K562 (cell line): Measurements from ENCODE around the gene COQ4. TPM values are rescaled to one million over a fixed set of nuclear protein-coding genes. Genes with fewer than 3 reads are reported as not detected.

Experiments used
- ATAC-seq: fragments of 200-7000 bp; cut with Tn5 transposase; 3 replicates; pipeline ENCODE4 v1.9.1; 2020; ENCODE audit warnings: moderate library complexity
- BruUV-seq: library from RNA; stranded (reverse); fragments of 400-500 nt; replicated peaks from 2 replicates; lab custom pipeline; 2021; lab: Mats Ljungman, UMichigan
- CTCF ChIA-PET: fragments of 300-600 bp; formaldehyde crosslinking; extraction: SDS; loops from one replicate; lab custom pipeline; 2021; ENCODE audit warnings: low intra/inter-chr PET ratio; lab: Yijun Ruan, JAX
- POLR2A ChIA-PET: fragments of 300-600, 350-650 bp; sonication (Branson Sonifier 250); formaldehyde crosslinking; extraction: SDS; loops from one replicate; lab custom pipeline; 2021; ENCODE audit warnings: antibody characterized with exemption, inconsistent platforms; lab: Yijun Ruan, JAX
- DNase-seq, 4 experiments: peaks; one replicate each; pipeline versions ENCODE4 v3.0.0 to v3.0.0-alpha.2; 2011 to 2018; ENCODE audit warnings: low spot score in 3 of 4, mixed read lengths in 3 of 4; ENCODE audit errors: extremely low read depth in 1 of 4
- FAIRE-seq: peaks from 2 replicates; lab custom pipeline; 2011; peaks lifted over from hg19 to GRCh38; lab: Jason Lieb, UNC
- H2AFZ ChIP-seq: 2 replicates; pipeline ENCODE4 v1.6.0; 2011; ENCODE audit warnings: low read depth, low read length, control low read depth, inconsistent platforms
- H3K27ac ChIP-seq: fragments of 200-600 bp; 3 replicates; pipeline ENCODE4 v1.8.0; 2011; ENCODE audit warnings: low read depth, mild to moderate bottlenecking, control low read depth, inconsistent platforms, low read length, moderate library complexity, mixed read lengths; ENCODE audit errors: extremely low read depth
- H3K27me3 ChIP-seq, 2 experiments: fragments of 300-600 bp in 1 of 2; 2 replicates in 1 of 2; 3 replicates in 1 of 2; pipeline versions ENCODE4 v1.6.0 to v1.8.0; 2011; ENCODE audit warnings: inconsistent platforms in 2 of 2, low read length in 2 of 2, mild to moderate bottlenecking in 1 of 2, mixed read lengths in 1 of 2, moderate library complexity in 1 of 2; ENCODE audit not compliant: control insufficient read depth in 2 of 2, insufficient read depth in 2 of 2
- H3K36me3 ChIP-seq: fragments of 300-600 bp; 3 replicates; pipeline ENCODE4 v1.8.0; 2011; ENCODE audit warnings: mild to moderate bottlenecking, low read length, inconsistent platforms; ENCODE audit not compliant: control insufficient read depth, insufficient read depth
- H3K4me1 ChIP-seq, 2 experiments: fragments of 200-600 bp in 1 of 2; replicated peaks in 1 of 2; 2 replicates in 1 of 2; 3 replicates in 1 of 2; pipeline versions ENCODE4 v1.5.1 to v1.8.0; 2011; ENCODE audit warnings: inconsistent platforms in 2 of 2, low read length in 2 of 2, mild to moderate bottlenecking in 1 of 2, mixed read lengths in 1 of 2, moderate library complexity in 1 of 2; ENCODE audit not compliant: control insufficient read depth in 2 of 2, insufficient read depth in 2 of 2
- H3K4me2 ChIP-seq: 2 replicates; pipeline ENCODE4 v1.6.1; 2011; ENCODE audit warnings: low read length, control low read depth, inconsistent platforms, mixed read lengths; ENCODE audit not compliant: insufficient read depth
- H3K4me3 ChIP-seq: fragments of 200-600 bp; sonication (generic), shearing (Covaris generic); 2 replicates; pipeline ENCODE4 v1.5.1; 2016; ENCODE audit warnings: control low read depth, inconsistent platforms
- H3K79me2 ChIP-seq: fragments of 200-600 bp; 3 replicates; pipeline ENCODE4 v1.8.0; 2011; ENCODE audit warnings: low read length, inconsistent platforms; ENCODE audit not compliant: control insufficient read depth, insufficient read depth
- H3K9ac ChIP-seq, 2 experiments: 2 replicates each; pipeline versions ENCODE4 v1.6.0 to v1.6.1; 2011; ENCODE audit warnings: low read depth in 2 of 2, low read length in 2 of 2, control low read depth in 1 of 2, inconsistent platforms in 1 of 2, mild to moderate bottlenecking in 1 of 2, mixed read lengths in 1 of 2; ENCODE audit not compliant: insufficient read depth in 1 of 2
- H3K9me1 ChIP-seq: one replicate; pipeline ENCODE4 v1.6.0; 2011; ENCODE audit warnings: inconsistent platforms, mild to moderate bottlenecking, low read length, moderate library complexity; ENCODE audit not compliant: control insufficient read depth, insufficient read depth
- H3K9me3 ChIP-seq: replicated peaks from 2 replicates; pipeline ENCODE4 v1.5.1; 2011; ENCODE audit warnings: low read depth, low read length, inconsistent platforms; ENCODE audit not compliant: control insufficient read depth, insufficient read depth
- H4K20me1 ChIP-seq: replicated peaks from 2 replicates; pipeline ENCODE4 v1.6.1; 2011; ENCODE audit warnings: low read length, inconsistent platforms, mixed read lengths; ENCODE audit not compliant: control insufficient read depth, insufficient read depth
- ARHGAP35 ChIP-seq: fragments of 450-650 bp; IDR thresholded peaks from 2 replicates; pipeline ENCODE4 v1.6.1; 2018; ENCODE audit not compliant: partially characterized antibody
- ATF4 ChIP-seq: fragments of 450-650 bp; formaldehyde crosslinking; IDR thresholded peaks from 2 replicates; pipeline ENCODE4 v1.4.0; 2022; ENCODE audit warnings: mild to moderate bottlenecking, moderate library complexity
- CEBPB ChIP-seq: fragments of 450-650 bp; IDR thresholded peaks from 2 replicates; pipeline ENCODE4 v1.6.1; 2016; ENCODE audit warnings: missing genetic modification characterization, missing compliant biosample characterization
- E2F6 ChIP-seq, 2 experiments: IDR thresholded peaks; 2 replicates each; pipeline ENCODE4 v1.6.1; 2011; ENCODE audit warnings: borderline replicate concordance in 1 of 2, control low read depth in 1 of 2, low read depth in 1 of 2, low read length in 1 of 2, mild to moderate bottlenecking in 1 of 2, mixed read lengths in 1 of 2, moderate library complexity in 1 of 2; ENCODE audit not compliant: insufficient read depth in 1 of 2, insufficient read length in 1 of 2, poor library complexity in 1 of 2, severe bottlenecking in 1 of 2; ENCODE audit errors: extremely low read depth in 1 of 2
- ERF ChIP-seq: fragments of 450-650 bp; formaldehyde crosslinking; IDR thresholded peaks from 2 replicates; pipeline ENCODE4 v1.4.0; 2020; ENCODE audit warnings: mild to moderate bottlenecking, mixed read lengths
- ETV6 ChIP-seq, 3 experiments: fragments of 150-350 bp in 1 of 3; sonication (generic) in 1 of 3; formaldehyde crosslinking in 1 of 3; IDR thresholded peaks; 2 replicates each; pipeline versions ENCODE4 v1.6.1 to v1.8.0; 2014 to 2022; ENCODE audit warnings: borderline replicate concordance in 2 of 3, low read depth in 2 of 3, antibody characterized with exemption in 1 of 3, low read length in 1 of 3, mild to moderate bottlenecking in 1 of 3, missing genetic modification reagents in 1 of 3
- KDM2B ChIP-seq: fragments of 250-450 bp; sonication (Bioruptor Pico); IDR thresholded peaks from 2 replicates; pipeline ENCODE4 v1.8.0; 2021; ENCODE audit warnings: mild to moderate bottlenecking, moderate library complexity
- MIER1 ChIP-seq: fragments of 450-650 bp; IDR thresholded peaks from 2 replicates; pipeline ENCODE4 v1.6.1; 2016; ENCODE audit warnings: antibody characterized with exemption, mild to moderate bottlenecking, low read depth
- NFE2 ChIP-seq: IDR thresholded peaks from 2 replicates; pipeline ENCODE4 v1.6.1; 2014; ENCODE audit warnings: antibody characterized with exemption, low read depth
- RBFOX2 ChIP-seq: fragments of 200-400 bp; formaldehyde crosslinking; IDR thresholded peaks from 2 replicates; pipeline ENCODE4 v1.6.1; 2017; ENCODE audit warnings: low read depth, mild to moderate bottlenecking, low read length, moderate library complexity
- RHOXF2B ChIP-seq: fragments of 250-450 bp; sonication (Bioruptor Pico); conservative IDR thresholded peaks from 2 replicates; pipeline ENCODE4 v1.5.1; 2021
- RREB1 ChIP-seq: fragments of 250-450 bp; sonication (Bioruptor Pico); IDR thresholded peaks from 2 replicates; pipeline ENCODE4 v1.4.0; 2020
- SMAD4 ChIP-seq: fragments of 250-450 bp; sonication (Bioruptor Pico); conservative IDR thresholded peaks from 2 replicates; pipeline ENCODE4 v1.8.0; 2021; ENCODE audit warnings: inconsistent platforms, mild to moderate bottlenecking, moderate library complexity
- ZNF121 ChIP-seq: sonication (generic); formaldehyde crosslinking; conservative IDR thresholded peaks from 2 replicates; pipeline ENCODE4 v1.8.0; 2022; ENCODE audit warnings: missing genetic modification reagents
- ZNF431 ChIP-seq: sonication (generic); formaldehyde crosslinking; IDR thresholded peaks from 2 replicates; pipeline ENCODE4 v1.8.0; 2022; ENCODE audit warnings: mild to moderate bottlenecking, missing genetic modification reagents
- WGBS: fragments of 100-300 bp; shearing (Covaris generic); methylation state at CpG from one replicate; pipeline ENCODE4 v1.1.6; 2016; ENCODE audit warnings: low coverage, mixed read lengths; ENCODE audit not compliant: insufficient coverage; ENCODE audit errors: missing lambda C conversion rate; 5-methylcytosine and 5-hydroxymethylcytosine counted together
- in situ Hi-C: fragments of 300-500 bp; cut with MboI; formaldehyde crosslinking; loops from 4 replicates; pipeline ENCODE4 v1.15.0; 2018; ENCODE audit warnings: inconsistent platforms, mixed read lengths
- intact Hi-C: fragments of 100-400 bp; cut with micrococcal nuclease; formaldehyde crosslinking; loops from 2 replicates; pipeline ENCODE4 v1.14.2; 2022
- polyA plus RNA-seq, 8 experiments: library from polyadenylated mRNA; depleted of rRNA in 4 of 8; stranded (reverse) in 5 of 8; unstranded in 3 of 8; fragments of >200 nt; fragmentation: Nextera tagmentation in 2 of 8; fragmentation: Illumina TruSeq in 1 of 8; extraction: Ambion mirVana in 2 of 8; extraction: Trizol in 1 of 8; gene quantifications; 2 replicates each; pipeline versions ENCODE4 v1.2.1 to v1.2.3, GENCODE V29; 2011 to 2014; ENCODE audit warnings: inconsistent platforms in 1 of 8, missing spikeins in 1 of 8
- total RNA-seq, 7 experiments: library from RNA; depleted of rRNA in 6 of 7; stranded (reverse); fragments of >200 nt in 6 of 7; fragmentation: Illumina TruSeq in 2 of 7; extraction: Trizol in 2 of 7; gene quantifications; 2 replicates each; pipeline versions ENCODE4 v1.2.1 to v1.2.3, GENCODE V29; 2011 to 2021; ENCODE audit warnings: low replicate concordance in 1 of 7

Gene COQ4
- total and polyA plus RNA-seq, 9 of the 15 experiments (the other 6 are each of a cell fraction or from before 2014, with no cell fraction given): 9.1 to 135 (median 67.2) TPM

- Histone ChIP-seq H3K27ac (no peak overlapping the region; the same call in 2 of the 3 replicates), H3K36me3 (peaks cover 19% of the 10 kb centered on the region), H3K79me2 (no peaks in the 10 kb centered on the region), H2AFZ (no peak overlapping the region), H3K9me3 (no peaks in the 10 kb centered on the region), H3K27me3 (no peaks in the 10 kb centered on the region), H3K9me1 (no peaks in the 10 kb centered on the region), H3K4me3 (no peak overlapping the region), H3K9ac (peak overlapping the region; percentile 8 to 21; a peak in 2 of 4 replicates), H3K4me1 (peaks cover 24 to 36% of the 10 kb centered on the region in 2 experiments), H3K4me2 (no peak overlapping the region), H4K20me1 (no peaks in the 10 kb centered on the region)
- POLR2A ChIA-PET: interaction anchor here (0.7 to 2.2 kb wide), 16 partner anchors 9 to 393 kb away, joined by 3 to 17 read pairs (median 4); partner anchors contain the start of genes SET and TRUB2
- DNase-seq: no peak
- no peak for FAIRE-seq
- intact Hi-C loops: no loop called here
- WGBS: 45% methylated on average over 5 of the region's 5 CpGs
- BruUV-seq: no TSS peak
- in situ Hi-C loops: no loop called here
- CTCF ChIA-PET: no interaction called here
- ATAC-seq: peak; percentile 2; the same call in 1 of the 3 replicates
- TF ChIP-seq RREB1 (CRISPR knock-in tag) (no peak), ERF (no peak), ZNF121 (CRISPR knock-in tag) (no peak), SMAD4 (CRISPR knock-in tag) (no peak), RHOXF2B (no peak), MIER1 (no peak), NFE2 (no peak), RBFOX2 (peak; percentile 41; the same call in 1 of the 2 replicates), ZNF431 (no peak), CEBPB (tag) (peak; percentile 10; the same call in 1 of the 2 replicates), E2F6 (IDR thresholded peaks at IDR 0.05; ENCODE audit: borderline replicate concordance in 1 of 2, extremely low read depth in 1 of 2, insufficient read depth in 1 of 2, insufficient read length in 1 of 2, low read depth in 1 of 2, low read length in 1 of 2, poor library complexity in 1 of 2, severe bottlenecking in 1 of 2) (peak in 1 of 2 experiments; percentile 23), ARHGAP35 (no peak), ATF4 (no peak), KDM2B (CRISPR knock-in tag) (no peak), ETV6 (IDR thresholded peaks at IDR 0.05; ENCODE audit: borderline replicate concordance in 1 of 2, low read depth in 2 of 2, low read length in 1 of 2) (no peak), ETV6 (CRISPR knock-in tag; IDR thresholded peaks at IDR 0.05; ENCODE audit: borderline replicate concordance) (no peak)
Observed at GRCh38 chr9:128304971-128305288, 17.7 kb upstream of the COQ4 start.
